Tibial artery (tissue), 4 donors: ENCODE data around the gene COL27A1.

Source experiments
- DNase-seq, 2 donors: peaks; one replicate each; pipeline ENCODE4 v3.0.0-alpha.2; 2019
- H3K27ac ChIP-seq, 2 donors: fragments of 200-600 bp; sonication (generic) in 1 of 2; 1 replicate in 1 of 2; 2 replicates in 1 of 2; pipeline ENCODE4 v1.5.1; 2018 to 2019; ENCODE audit warnings: mild to moderate bottlenecking in 1 of 2
- H3K27me3 ChIP-seq, 2 donors: fragments of 200-600 bp; sonication (generic) in 1 of 2; one replicate each; pipeline versions ENCODE4 v1.5.1 to v1.6.0; 2016 to 2019
- H3K36me3 ChIP-seq, 3 donors: fragments of 200-600 bp; sonication (generic) in 2 of 3; one replicate each; pipeline ENCODE4 v1.5.1; 2016 to 2019; ENCODE audit warnings: mild to moderate bottlenecking in 2 of 3
- H3K4me1 ChIP-seq, 4 donors: fragments of 200-600 bp; sonication (generic) in 2 of 4; 1 replicate in 3 of 4; 2 replicates in 1 of 4; pipeline ENCODE4 v1.5.1; 2016 to 2019
- H3K4me3 ChIP-seq, 2 donors: fragments of 200-600 bp; sonication (generic) in 1 of 2; 1 replicate in 1 of 2; 2 replicates in 1 of 2; pipeline ENCODE4 v1.5.1; 2018 to 2019; ENCODE audit warnings: mild to moderate bottlenecking in 2 of 2
- H3K9me3 ChIP-seq, 3 donors: fragments of 200-600 bp; sonication (generic) in 1 of 3; one replicate each; pipeline ENCODE4 v1.5.1; 2016 to 2019
- CTCF ChIP-seq, 2 experiments: fragments of 200-600 bp in 1 of 2; fragments of 450-650 bp in 1 of 2; IDR thresholded peaks; one replicate each; pipeline ENCODE4 v1.5.1; 2017 to 2019; ENCODE audit warnings: antibody characterized with exemption in 2 of 2, mild to moderate bottlenecking in 1 of 2, moderate library complexity in 1 of 2
- intact Hi-C: fragments of 100-400 bp; cut with DNase I; formaldehyde crosslinking; loops from one replicate; pipeline ENCODE4 v1.15.0; 2023; ENCODE audit warnings: low total_unique reads

Gene COL27A1

GRCh38 chr9:114121227-114122135 is 33.9 kb upstream of the COL27A1 start:
- H3K27me3 ChIP-seq, result no peaks in the 10 kb centered on the region
- no peaks in the 10 kb centered on the region for H3K9me3 ChIP-seq
- peaks cover 0 to 7% (median 1%) of the 10 kb centered on the region in 4 donors for H3K4me1 ChIP-seq
- no peak overlapping the region for H3K27ac ChIP-seq
- no peaks in the 10 kb centered on the region for H3K36me3 ChIP-seq
- no peak for TF ChIP-seq CTCF (IDR thresholded peaks at IDR 0.05)
- intact Hi-C loops, result no loop called here
- no peak overlapping the region for H3K4me3 ChIP-seq
- DNase-seq, result no peak

GRCh38 chr9:114122136-114123027 is 33.0 kb upstream of the COL27A1 start:
- no peak for DNase-seq
- no peak for TF ChIP-seq CTCF (IDR thresholded peaks at IDR 0.05)
- H3K4me3 ChIP-seq, result no peak overlapping the region
- H3K4me1 ChIP-seq, result peaks cover 0 to 5% (median 0%) of the 10 kb centered on the region in 4 donors
- intact Hi-C loops, result no loop called here
- peaks cover 0 to 7% (median 1%) of the 10 kb centered on the region in 3 donors for H3K9me3 ChIP-seq
- H3K27ac ChIP-seq, result no peak overlapping the region
- no peaks in the 10 kb centered on the region for H3K36me3 ChIP-seq
- no peaks in the 10 kb centered on the region for H3K27me3 ChIP-seq

- no peak for DNase-seq
- intact Hi-C loops, result no loop called here
Observed at GRCh38 chr9:114123031-114123977, 32.0 kb upstream of the COL27A1 start.

GRCh38 chr9:114124138-114124537 is 31.2 kb upstream of the COL27A1 start:
- Histone ChIP-seq H3K4me1 (peaks cover 0 to 5% (median 0%) of the 10 kb centered on the region in 4 donors), H3K36me3 (no peaks in the 10 kb centered on the region), H3K9me3 (peaks cover 0 to 16% (median 8%) of the 10 kb centered on the region in 3 donors), H3K4me3 (no peak overlapping the region), H3K27me3 (no peaks in the 10 kb centered on the region), H3K27ac (no peak overlapping the region)
- no peak for DNase-seq
- no peak for TF ChIP-seq CTCF (IDR thresholded peaks at IDR 0.05)
- intact Hi-C loops, result no loop called here

More at GRCh38 chr9:114123031-114123977, 32.0 kb upstream of the COL27A1 start:
- no peaks in the 10 kb centered on the region for H3K27me3 ChIP-seq
- no peak for TF ChIP-seq CTCF (IDR thresholded peaks at IDR 0.05)
- H3K27ac ChIP-seq, result no peak overlapping the region
- no peak overlapping the region for H3K4me3 ChIP-seq
- H3K4me1 ChIP-seq, result peaks cover 0 to 5% (median 0%) of the 10 kb centered on the region in 4 donors
- H3K36me3 ChIP-seq, result no peaks in the 10 kb centered on the region
- peaks cover 0 to 16% (median 8%) of the 10 kb centered on the region in 3 donors for H3K9me3 ChIP-seq
